Large intestine (tissue), 3 donors: ENCODE data around the gene GALNT16. TPM values are rescaled to one million over a fixed set of nuclear protein-coding genes. Genes with fewer than 3 reads are reported as not detected.
"Not testable (repeated sequence)": the region's sequence is repeated elsewhere in the genome, so short reads cannot be mapped to it uniquely, and the experiment has no call there.

Experiments
- DNase-seq, 2 donors: peaks; one replicate each; pipeline versions ENCODE4 v3.0.0 to v3.0.0-alpha.2; 2013
- H3K27ac ChIP-seq: one replicate; pipeline ENCODE4 v1.5.1; 2013; ENCODE audit warnings: low read length
- H3K27me3 ChIP-seq: 2 replicates; pipeline ENCODE4 v1.6.1; 2013; ENCODE audit warnings: low read length; ENCODE audit not compliant: control insufficient read depth, insufficient read depth
- H3K36me3 ChIP-seq: 2 replicates; pipeline ENCODE4 v1.6.1; 2013; ENCODE audit warnings: low read length; ENCODE audit not compliant: control insufficient read depth, insufficient read depth
- H3K4me1 ChIP-seq: one replicate; pipeline ENCODE4 v1.6.1; 2013; ENCODE audit warnings: low read length; ENCODE audit not compliant: control insufficient read depth, insufficient read depth
- H3K4me3 ChIP-seq: one replicate; pipeline ENCODE4 v1.5.1; 2013; ENCODE audit warnings: low read length
- H3K9me3 ChIP-seq: one replicate; pipeline ENCODE4 v1.6.1; 2013; ENCODE audit warnings: mild to moderate bottlenecking, low read depth, low read length, moderate library complexity; ENCODE audit not compliant: control insufficient read depth
- WGBS: methylation state at CpG from one replicate; pipeline ENCODE4 v1.1.5; 2013; ENCODE audit warnings: low lambda C conversion rate; ENCODE audit not compliant: insufficient coverage; 5-methylcytosine and 5-hydroxymethylcytosine counted together
- polyA plus RNA-seq: library from polyadenylated mRNA; unstranded; fragments of 120-200 nt; gene quantifications from one replicate; pipeline ENCODE4 v1.2.1, GENCODE V29; 2013

The GALNT16 gene
- polyA plus RNA-seq, 1 donor: 20.4 TPM

DNA sequence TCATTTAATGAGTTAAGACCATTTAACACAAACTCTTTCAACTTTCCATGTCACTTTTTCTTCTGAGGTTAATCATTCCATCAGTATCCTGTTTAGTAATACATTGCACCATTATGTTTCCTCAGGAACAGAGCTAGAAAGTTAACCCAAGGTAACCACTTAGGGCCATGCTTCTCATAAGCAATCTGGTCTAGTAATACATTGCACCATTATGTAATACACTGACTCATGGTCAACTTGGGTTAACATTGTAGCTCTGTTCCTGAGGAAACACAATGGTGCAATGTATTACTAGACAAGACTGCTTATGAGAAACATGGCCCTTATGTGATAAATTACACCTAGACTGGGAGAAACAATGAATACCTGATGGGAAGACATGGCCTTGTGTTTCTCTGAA is 116.5 kb downstream of the GALNT16 start:
- Histone ChIP-seq H3K36me3 (peaks cover 15% of the 10 kb centered on the region), H3K27ac (no peak overlapping the region), H3K4me3 (no peak overlapping the region), H3K27me3 (no peaks in the 10 kb centered on the region), H3K4me1 (no peaks in the 10 kb centered on the region), H3K9me3 (no peaks in the 10 kb centered on the region)
- DNase-seq: peak in 1 of 2 donors; percentile 24

DNA sequence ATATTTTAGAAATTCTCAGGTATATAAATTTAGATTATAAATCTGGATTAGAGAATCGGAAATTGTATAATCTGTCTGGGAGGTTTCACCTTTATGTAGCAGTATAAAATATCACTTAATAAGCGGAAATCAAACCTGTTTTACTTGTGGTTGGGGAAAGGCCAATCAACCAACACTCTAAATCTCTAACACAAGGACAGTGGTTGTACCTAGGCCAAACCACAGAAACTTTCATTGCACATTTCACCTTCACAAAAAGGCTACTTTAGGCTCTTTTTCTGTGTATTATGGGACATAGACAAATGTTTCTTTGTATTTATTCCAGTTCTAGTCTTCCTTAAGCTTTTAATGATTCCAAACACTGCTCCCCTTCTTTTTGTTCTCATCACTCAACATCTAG is 118.3 kb downstream of the GALNT16 start:
- no peaks in the 10 kb centered on the region for H3K4me1 ChIP-seq
- no peak overlapping the region for H3K4me3 ChIP-seq
- H3K9me3 ChIP-seq: no peaks in the 10 kb centered on the region
- no peak overlapping the region for H3K27ac ChIP-seq
- no peak for DNase-seq
- no CpG with 5 or more reads among the region's 2 CpGs for WGBS
- H3K27me3 ChIP-seq: no peaks in the 10 kb centered on the region
- H3K36me3 ChIP-seq: peaks cover 19% of the 10 kb centered on the region

DNA sequence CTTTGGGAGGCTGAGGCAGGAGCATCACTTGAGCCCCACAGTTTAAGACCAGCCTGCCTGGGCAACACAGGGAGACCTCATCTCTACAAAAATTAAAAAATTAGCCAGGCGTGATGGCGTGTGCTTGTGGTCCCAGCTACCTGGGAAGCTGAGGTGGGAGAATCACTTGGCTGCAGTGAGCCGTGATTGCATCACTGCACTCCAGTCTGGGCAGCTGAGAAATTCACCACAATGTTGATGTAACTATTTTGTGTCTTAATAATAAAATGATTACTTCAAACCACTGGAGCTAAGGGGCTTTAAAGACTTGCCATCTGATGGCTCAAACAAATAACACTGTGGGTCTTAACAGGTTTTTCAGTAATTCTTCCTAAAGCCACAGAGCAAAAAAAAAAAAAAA is 127.4 kb downstream of the GALNT16 start:
- no CpG with 5 or more reads among the region's 3 CpGs for WGBS
- no peaks in the 10 kb centered on the region for H3K9me3 ChIP-seq
- no peaks in the 10 kb centered on the region for H3K4me1 ChIP-seq
- DNase-seq: no peak
- H3K27ac ChIP-seq: no peak overlapping the region
- H3K36me3 ChIP-seq: peaks cover 51% of the 10 kb centered on the region
- no peak overlapping the region for H3K4me3 ChIP-seq
- no peaks in the 10 kb centered on the region for H3K27me3 ChIP-seq

DNA sequence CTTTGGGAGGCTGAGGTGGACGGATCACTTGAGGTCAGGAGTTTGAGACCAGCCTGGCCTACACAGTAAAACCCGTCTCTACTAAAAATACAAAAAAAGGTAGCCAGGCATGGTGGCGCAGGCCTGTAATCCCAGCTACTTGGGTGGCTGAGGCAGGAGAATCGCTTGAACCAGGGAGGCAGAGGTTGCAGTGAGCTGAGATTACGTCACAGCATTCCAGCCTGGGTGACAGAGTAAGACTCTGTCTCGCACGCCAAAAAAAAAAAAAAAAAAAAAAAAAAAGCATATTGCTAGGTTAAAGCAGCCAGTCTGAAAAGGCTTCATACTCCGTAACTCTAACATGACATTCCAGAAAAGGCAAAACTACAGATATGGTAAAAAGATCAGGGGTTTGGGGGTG is 131.4 kb downstream of the GALNT16 start:
- H3K27me3 ChIP-seq, H3K27ac ChIP-seq, H3K9me3 ChIP-seq, DNase-seq, H3K4me1 ChIP-seq, H3K4me3 ChIP-seq: not testable (repeated sequence)
- no CpG with 5 or more reads among the region's 8 CpGs for WGBS
- peaks cover 66% of the 10 kb centered on the region for H3K36me3 ChIP-seq

DNA sequence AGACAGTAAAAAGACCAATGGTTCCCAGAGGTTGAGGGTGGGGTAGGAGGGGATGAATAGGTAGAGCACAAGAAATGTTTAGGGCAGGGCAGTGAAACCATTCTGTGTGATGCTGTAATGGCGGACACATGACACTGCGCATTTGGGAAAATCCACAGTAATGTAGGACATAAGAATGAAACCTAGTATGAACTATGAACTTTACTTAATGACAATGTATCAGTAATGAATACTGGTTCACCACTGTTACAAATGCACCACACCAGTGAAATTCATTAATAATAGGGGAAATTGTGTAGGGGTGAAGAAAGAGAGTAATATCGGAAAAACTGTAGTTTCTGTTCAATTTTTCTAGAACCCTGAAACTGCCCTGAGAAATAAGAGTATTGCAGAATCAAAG is 132.5 kb downstream of the GALNT16 start:
- no peaks in the 10 kb centered on the region for H3K27me3 ChIP-seq
- H3K27ac ChIP-seq: no peak overlapping the region
- H3K36me3 ChIP-seq: peaks cover 58% of the 10 kb centered on the region
- DNase-seq: no peak
- H3K4me3 ChIP-seq: no peak overlapping the region
- WGBS: no CpG with 5 or more reads among the region's 3 CpGs
- H3K9me3 ChIP-seq: no peaks in the 10 kb centered on the region
- no peaks in the 10 kb centered on the region for H3K4me1 ChIP-seq

DNA sequence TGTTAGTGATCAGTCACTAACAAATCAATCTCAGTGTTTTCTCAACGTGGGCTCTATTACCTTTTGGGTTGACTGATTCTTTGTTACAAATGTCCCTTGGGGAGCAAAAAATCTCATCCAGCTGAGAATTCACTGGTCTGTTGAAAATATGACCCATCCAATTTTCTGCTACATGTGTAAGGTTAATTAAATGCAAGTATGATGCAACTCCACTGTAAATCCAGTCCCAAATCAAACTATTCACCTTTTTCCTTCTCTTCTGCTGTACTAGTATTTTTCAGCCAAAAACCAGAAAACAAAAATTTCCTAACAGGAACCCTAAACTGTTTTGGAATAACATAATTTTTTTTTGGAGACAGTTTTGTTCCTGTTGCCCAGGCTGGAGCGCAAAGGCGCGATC is 136.0 kb downstream of the GALNT16 start:
- Histone ChIP-seq H3K27me3 (no peaks in the 10 kb centered on the region), H3K27ac (no peak overlapping the region), H3K4me1 (no peaks in the 10 kb centered on the region), H3K36me3 (peaks cover 43% of the 10 kb centered on the region), H3K4me3 (no peak overlapping the region), H3K9me3 (no peaks in the 10 kb centered on the region)
- DNase-seq: no peak
- WGBS: no CpG with 5 or more reads among the region's 4 CpGs

DNA sequence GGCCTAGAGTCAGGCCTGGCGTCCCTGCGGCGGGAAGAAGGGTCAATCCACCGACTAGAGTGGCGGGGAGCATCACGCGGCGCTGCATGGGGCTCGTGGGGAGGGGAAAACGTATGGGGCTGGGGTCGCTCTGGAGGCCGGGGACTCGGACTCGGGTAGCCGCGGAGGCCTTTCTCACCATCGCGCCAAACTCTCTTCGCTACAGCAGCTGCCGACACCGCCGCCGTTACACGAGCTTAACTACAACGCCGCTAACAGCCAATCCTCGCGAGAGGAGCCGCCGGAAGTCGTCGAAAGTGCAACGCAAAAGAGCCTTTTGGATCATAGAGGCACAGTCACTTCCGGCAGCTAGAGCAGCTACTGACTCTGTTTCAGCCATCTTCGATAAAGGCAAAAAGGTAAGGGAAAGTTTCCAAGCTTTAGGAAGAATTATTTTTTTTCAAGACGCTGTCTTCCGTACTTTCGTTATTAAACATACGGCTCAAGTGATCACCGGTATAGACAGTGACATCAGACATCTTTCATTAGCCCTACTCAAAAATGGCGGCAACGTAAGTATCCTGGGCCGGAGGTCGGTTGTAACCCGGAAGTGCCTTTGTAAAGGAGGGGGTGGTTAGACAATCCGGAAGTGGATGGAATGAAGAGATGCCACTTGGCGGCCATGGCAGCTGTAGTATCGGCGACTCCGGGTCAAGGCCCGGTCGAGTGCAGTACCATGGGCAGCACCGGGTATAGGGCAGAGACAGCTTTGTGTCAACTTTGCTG is 138.3 kb downstream of the GALNT16 start, which contains the start of the genes ERH and SLC39A9:
ERH (minus strand) TSS at position 247 of the 765 bp plus-strand sequence; CDS start at position 181, 66 bp downstream.
SLC39A9 (plus strand) TSS at position 640 of the 765 bp plus-strand sequence. CDS start 678 bp downstream, outside the sequence.
- Histone ChIP-seq H3K4me3 (peak within 1 kb of the TSS; percentile 95), H3K4me1 (no peaks in the 10 kb centered on the region)

DNA sequence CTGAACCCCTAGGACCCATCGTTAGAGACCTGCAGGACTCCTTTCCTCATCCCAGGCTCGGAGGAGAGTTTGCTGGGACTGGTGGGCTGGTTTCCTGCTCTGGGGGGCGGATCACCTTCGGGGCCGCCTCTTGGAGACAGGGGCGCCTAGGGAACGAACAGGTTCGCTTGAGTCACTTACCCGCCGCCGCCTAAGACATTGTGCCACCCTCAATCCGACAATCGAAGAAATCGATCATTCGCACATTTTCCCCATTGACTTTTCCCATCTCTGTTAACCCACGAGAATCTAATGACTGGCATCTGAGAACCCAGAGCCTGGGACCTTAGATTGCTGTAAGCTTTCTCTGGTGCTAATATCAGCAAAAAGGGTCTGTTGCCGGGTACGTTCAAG is 138.9 kb downstream of the GALNT16 start:
- Histone ChIP-seq H3K36me3 (peaks cover 20% of the 10 kb centered on the region), H3K4me1 (no peaks in the 10 kb centered on the region), H3K27ac (peak overlapping the region; percentile 84), H3K4me3 (peak overlapping the region; percentile 95), H3K27me3 (no peaks in the 10 kb centered on the region), H3K9me3 (no peaks in the 10 kb centered on the region)
- WGBS: no CpG with 5 or more reads among the region's 18 CpGs
- no peak for DNase-seq

More for the DNA sequence above, 138.3 kb downstream of the GALNT16 start, which contains the start of the genes ERH and SLC39A9:
- no CpG with 5 or more reads among the region's 53 CpGs for WGBS
- peak within 1 kb of the TSS; percentile 84 for H3K27ac ChIP-seq
- H3K9me3 ChIP-seq: no peaks in the 10 kb centered on the region
- DNase-seq: peak; percentile 95 to 99
- H3K36me3 ChIP-seq: peaks cover 25% of the 10 kb centered on the region
- H3K27me3 ChIP-seq: no peaks in the 10 kb centered on the region

DNA sequence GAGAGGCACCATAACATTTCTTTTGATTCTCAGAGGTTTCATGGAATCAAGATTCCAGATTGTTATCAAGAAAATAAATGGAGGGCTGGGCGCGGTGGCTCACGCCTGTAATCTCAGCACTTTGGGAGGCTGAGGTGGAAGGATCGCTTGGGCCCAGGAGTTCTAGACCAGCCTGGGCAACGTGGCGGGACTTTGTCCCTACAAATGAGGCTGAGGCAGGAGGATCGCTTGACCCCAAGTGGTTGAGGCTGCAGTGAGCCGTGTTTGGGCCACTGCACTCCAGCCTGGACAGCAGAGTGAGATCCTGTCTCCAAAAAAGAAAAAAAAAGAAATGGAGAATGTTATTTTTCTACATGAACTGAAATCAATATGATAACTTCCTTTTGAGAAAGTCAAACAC is 139.8 kb downstream of the GALNT16 start:
- WGBS: no CpG with 5 or more reads among the region's 8 CpGs
- H3K27ac ChIP-seq: no peak overlapping the region
- no peak for DNase-seq
- H3K4me1 ChIP-seq: no peaks in the 10 kb centered on the region
- H3K4me3 ChIP-seq: peak overlapping the region; percentile 95
- H3K9me3 ChIP-seq: no peaks in the 10 kb centered on the region
- peaks cover 14% of the 10 kb centered on the region for H3K36me3 ChIP-seq
- no peaks in the 10 kb centered on the region for H3K27me3 ChIP-seq

DNA sequence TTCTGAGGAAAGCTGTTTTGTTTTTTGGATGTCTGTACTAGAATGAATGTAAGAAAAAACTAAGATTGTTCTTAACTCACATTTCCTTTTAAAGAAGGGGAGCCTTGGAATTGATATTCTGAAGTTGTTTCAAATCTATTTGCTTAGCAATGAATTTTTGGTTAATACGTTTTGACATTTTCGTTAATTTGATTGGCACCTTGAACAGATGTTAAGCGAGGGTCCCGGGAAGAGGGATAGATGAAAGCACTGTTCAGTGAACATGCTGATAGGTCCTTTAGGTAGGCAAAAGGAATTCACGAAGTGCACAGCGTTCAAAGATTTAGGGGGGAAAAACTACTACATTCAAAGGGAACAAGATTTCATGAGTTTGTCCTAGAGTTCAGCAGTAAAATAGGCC is 140.2 kb downstream of the GALNT16 start:
- no peaks in the 10 kb centered on the region for H3K9me3 ChIP-seq
- no peak for DNase-seq
- peak overlapping the region; percentile 95 for H3K4me3 ChIP-seq
- H3K27ac ChIP-seq: no peak overlapping the region
- H3K4me1 ChIP-seq: no peaks in the 10 kb centered on the region
- 84% methylated on average over 6 of the region's 6 CpGs for WGBS
- no peaks in the 10 kb centered on the region for H3K27me3 ChIP-seq
- peaks cover 10% of the 10 kb centered on the region for H3K36me3 ChIP-seq

DNA sequence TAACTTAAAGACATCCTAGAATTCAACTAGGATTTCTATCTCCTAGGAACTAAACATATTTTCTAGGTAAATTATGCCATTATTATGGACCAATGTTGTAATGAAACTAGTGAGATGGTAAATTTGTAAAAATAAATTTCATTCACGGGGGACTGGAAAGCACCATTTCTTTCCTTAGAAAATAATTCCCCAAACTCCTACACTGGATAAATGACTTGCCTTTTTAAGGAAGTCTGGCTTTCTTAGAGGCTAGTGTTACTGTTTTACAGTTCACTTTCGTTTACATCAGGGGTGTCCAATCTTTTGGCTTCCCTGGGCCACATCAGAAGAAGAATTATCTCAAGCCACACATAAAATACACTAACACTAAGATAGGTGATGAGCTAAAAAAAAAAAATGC is 141.9 kb downstream of the GALNT16 start:
- WGBS: no CpG with 5 or more reads among the region's 2 CpGs

More for the DNA sequence above, 141.9 kb downstream of the GALNT16 start:
- no peak for DNase-seq
- Histone ChIP-seq H3K9me3 (no peaks in the 10 kb centered on the region), H3K27me3 (no peaks in the 10 kb centered on the region), H3K4me1 (no peaks in the 10 kb centered on the region), H3K27ac (no peak overlapping the region), H3K4me3 (no peak overlapping the region), H3K36me3 (peaks cover 2% of the 10 kb centered on the region)
